Measurements from ENCODE around the gene SLC6A17.

- TF ChIP-seq POLR2A (IDR thresholded peaks at IDR 0.05) (no peak), CTCF (IDR thresholded peaks at IDR 0.05) (no peak), EP300 (IDR thresholded peaks at IDR 0.05) (no peak)
Observed at GRCh38 chr1:110229348-110230001, 79.2 kb downstream of the SLC6A17 start.

All from gastroesophageal sphincter (tissue), 3 donors.